Sigmoid colon (tissue), 4 donors: Measurements from ENCODE around the gene ETV3.

Source experiments
- POLR2A ChIP-seq, 2 donors: fragments of 450-650 bp; IDR thresholded peaks; one replicate each; pipeline ENCODE4 v1.6.1; 2016; ENCODE audit warnings: antibody characterized with exemption in 2 of 2, mild to moderate bottlenecking in 2 of 2, moderate library complexity in 2 of 2
- POLR2AphosphoS5 ChIP-seq, 4 donors: sonication (generic); formaldehyde crosslinking; IDR thresholded peaks; one replicate each; pipeline ENCODE4 v1.6.1; 2017; ENCODE audit warnings: antibody characterized with exemption in 4 of 4

GRCh38 chr1:157096881-157097280 lies 41.3 kb downstream of the ETV3 start:
- TF ChIP-seq POLR2AphosphoS5 (IDR thresholded peaks at IDR 0.05) (no peak), POLR2A (IDR thresholded peaks at IDR 0.05) (no peak)
